ENCODE measurements around the gene LIF.

The LIF gene

GRCh38 chr22:30230787-30231461 is 15.6 kb downstream of the LIF start:
- no peak for TF ChIP-seq CTCF (IDR thresholded peaks at IDR 0.05; ENCODE audit: extremely low read depth, insufficient read depth, missing control alignments)
- in situ Hi-C loops (cut with MboI; ENCODE audit: low pct_unique_long_range_greater_than_20kb, low sequenced_read_pairs, unreplicated experiment) = no loop called here

GRCh38 chr22:30230330-30230729 is 16.2 kb downstream of the LIF start:
- TF ChIP-seq CTCF (IDR thresholded peaks at IDR 0.05; ENCODE audit: extremely low read depth, insufficient read depth, missing control alignments) = no peak
- in situ Hi-C loops (cut with MboI; ENCODE audit: low pct_unique_long_range_greater_than_20kb, low sequenced_read_pairs, unreplicated experiment) = no loop called here
- DNase-seq (ENCODE audit: low spot score) = no peak

More at GRCh38 chr22:30230787-30231461, 15.6 kb downstream of the LIF start:
- DNase-seq (ENCODE audit: low spot score) = no peak

- DNase-seq (ENCODE audit: low spot score) = no peak
- no peak for TF ChIP-seq CTCF (IDR thresholded peaks at IDR 0.05; ENCODE audit: extremely low read depth, insufficient read depth, missing control alignments)
- in situ Hi-C loops (cut with MboI; ENCODE audit: low pct_unique_long_range_greater_than_20kb, low sequenced_read_pairs, unreplicated experiment) = no loop called here
These were observed 17.8 kb downstream of the LIF start for GRCh38 chr22:30228509-30229359.

- no peak for TF ChIP-seq CTCF (IDR thresholded peaks at IDR 0.05; ENCODE audit: extremely low read depth, insufficient read depth, missing control alignments)
- in situ Hi-C loops (cut with MboI; ENCODE audit: low pct_unique_long_range_greater_than_20kb, low sequenced_read_pairs, unreplicated experiment) = no loop called here
- no peak for DNase-seq (ENCODE audit: low spot score)
These were observed 18.9 kb downstream of the LIF start for GRCh38 chr22:30227438-30228228.

GRCh38 chr22:30226192-30226832 is 20.2 kb downstream of the LIF start:
- TF ChIP-seq CTCF (IDR thresholded peaks at IDR 0.05; ENCODE audit: extremely low read depth, insufficient read depth, missing control alignments) = no peak
- in situ Hi-C loops (cut with MboI; ENCODE audit: low pct_unique_long_range_greater_than_20kb, low sequenced_read_pairs, unreplicated experiment) = no loop called here

More at GRCh38 chr22:30226192-30226832, 20.2 kb downstream of the LIF start:
- DNase-seq (ENCODE audit: low spot score) = no peak
